IPS DF 4.7 (cell line): ENCODE results near the gene TP63.

Experiments used
- DNase-seq: peaks from one replicate; pipeline ENCODE4 v3.0.0-alpha.2; 2013; ENCODE audit warnings: low spot score; ENCODE audit errors: extremely low read depth

TP63 gene

DNA sequence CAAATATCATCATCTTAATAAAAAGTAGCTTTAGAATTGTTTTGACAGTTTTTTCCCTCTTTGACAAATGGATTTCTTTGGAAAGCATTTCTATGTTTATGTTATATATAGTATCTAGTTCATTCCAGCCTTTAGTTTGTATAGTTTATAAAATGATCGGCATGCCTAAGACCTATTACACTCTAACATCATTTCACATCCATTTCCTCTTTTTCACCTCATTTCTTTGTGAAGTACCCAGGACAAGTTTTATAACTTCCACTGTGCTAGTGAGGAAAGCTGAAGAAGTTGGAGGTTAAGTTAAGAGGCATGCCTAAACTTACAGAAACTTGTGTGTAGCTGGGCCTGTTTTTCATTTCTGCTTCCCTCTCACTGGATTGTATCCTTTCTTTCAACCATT, 178.4 kb downstream of the TP63 start:
- no peak for DNase-seq

DNA sequence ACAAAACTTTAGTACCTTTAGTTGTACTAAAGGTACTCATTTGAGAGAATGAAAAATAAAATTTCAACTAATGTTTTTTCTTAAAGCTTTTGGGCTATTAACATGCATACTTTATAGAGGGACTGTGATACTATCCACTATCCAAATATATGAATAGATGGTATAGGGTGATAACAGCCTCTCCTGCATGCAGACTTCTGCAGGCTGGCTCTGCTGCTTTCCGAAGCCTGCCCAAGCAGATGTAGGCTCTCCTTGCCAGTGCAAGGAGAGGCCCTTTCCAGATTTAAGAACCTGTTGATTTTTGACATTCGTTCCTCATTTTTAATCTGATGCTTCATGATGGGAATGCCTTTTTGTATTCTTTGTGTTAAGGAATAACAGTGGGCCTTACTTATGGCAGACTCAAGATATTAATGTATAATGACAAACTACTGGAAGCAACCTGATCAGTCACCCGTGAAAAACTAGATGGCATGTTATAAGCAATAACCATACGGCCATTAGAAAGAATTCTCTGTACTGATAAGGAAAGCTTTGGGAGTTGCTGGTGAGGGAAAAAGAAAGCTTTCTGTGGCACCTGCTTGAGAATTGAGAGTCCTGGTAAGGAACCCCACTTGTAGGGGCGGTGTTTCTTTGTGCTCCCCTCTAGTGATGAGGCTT, 181.7 kb downstream of the TP63 start:
- DNase-seq, result no peak

DNA sequence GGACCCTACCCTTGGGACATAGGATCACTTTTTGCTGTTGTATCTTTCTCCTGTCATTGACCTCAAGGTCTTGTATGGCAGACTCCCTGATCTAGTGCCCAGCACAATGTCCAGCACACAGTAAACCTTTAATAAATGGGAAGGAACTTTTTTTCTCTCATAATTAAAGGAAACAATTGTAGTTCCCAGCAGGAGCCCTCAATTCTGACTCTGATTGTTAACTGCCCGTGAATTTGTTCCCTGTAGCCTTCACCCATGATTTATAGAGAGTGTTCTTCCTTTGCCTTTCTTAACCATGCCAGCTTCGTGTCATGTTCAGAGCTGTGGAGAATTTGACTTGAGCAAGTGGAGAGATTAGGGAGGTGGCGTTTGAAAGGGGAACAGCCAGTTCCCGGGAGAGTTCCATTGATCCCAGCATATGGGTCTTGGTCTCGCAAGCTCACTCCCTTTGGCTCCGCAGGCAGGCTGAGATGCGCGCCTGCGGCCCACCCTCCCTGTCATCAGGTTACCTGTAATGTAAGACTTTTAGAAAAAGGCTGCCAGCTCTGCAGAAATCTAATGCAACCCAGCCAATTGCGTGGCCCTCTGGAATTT, 182.6 kb downstream of the TP63 start:
- DNase-seq, result no peak

DNA sequence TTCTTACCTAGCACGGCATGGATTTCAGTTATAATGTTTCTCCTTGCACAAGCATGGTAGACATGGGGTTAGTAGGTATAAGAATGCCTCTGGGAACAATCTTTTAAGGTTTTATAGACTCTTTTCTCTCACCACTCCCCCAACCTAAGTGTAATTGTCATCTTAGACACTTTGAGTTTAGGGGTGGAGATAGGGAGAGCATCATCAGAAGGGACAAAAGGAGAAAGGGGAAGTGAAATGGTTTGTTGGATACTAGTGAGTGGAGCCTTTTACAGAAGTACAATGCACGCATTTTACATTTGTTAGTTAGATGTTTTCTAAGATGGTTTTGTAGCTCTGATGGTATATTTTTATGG, 189.2 kb downstream of the TP63 start:
- DNase-seq, result no peak

DNA sequence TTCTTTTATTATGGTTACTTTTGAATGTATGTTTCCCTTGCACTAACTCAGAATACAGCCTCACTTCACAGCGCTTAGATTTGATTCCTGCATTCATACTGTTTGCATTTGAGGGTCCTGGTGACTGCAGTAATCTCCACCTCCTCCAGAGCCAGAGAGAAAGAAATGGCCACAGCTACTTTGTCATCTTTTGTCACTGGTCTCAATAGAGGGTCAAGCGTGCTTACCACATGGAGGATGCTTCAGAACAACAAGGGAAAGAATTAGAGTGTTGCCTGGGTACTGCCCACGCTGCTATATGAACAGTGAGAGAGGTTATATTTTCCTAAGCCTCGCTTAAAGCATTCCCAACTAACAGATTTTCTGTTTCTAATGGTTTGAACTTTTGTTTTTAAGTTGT, 190.1 kb downstream of the TP63 start:
- no peak for DNase-seq

DNA sequence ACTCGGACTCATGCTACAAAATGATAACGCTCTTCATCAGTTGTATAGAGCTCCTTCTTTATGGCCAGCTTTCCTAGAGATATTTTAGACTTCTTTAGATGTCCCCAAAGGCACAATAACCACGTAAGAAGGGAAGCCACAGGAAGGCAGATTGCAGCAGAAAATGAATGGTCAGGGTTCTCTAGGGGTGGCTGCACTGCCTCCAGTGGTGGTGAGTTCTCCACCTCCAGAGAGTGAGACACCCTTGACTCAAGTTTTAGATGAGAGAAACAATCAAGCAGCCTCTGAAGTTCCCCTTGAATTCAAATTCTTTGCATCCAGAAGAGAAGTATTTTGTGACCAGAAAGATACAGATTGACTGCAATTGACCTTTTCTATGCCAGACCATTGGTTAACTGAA, 191.5 kb downstream of the TP63 start:
- DNase-seq, result no peak

DNA sequence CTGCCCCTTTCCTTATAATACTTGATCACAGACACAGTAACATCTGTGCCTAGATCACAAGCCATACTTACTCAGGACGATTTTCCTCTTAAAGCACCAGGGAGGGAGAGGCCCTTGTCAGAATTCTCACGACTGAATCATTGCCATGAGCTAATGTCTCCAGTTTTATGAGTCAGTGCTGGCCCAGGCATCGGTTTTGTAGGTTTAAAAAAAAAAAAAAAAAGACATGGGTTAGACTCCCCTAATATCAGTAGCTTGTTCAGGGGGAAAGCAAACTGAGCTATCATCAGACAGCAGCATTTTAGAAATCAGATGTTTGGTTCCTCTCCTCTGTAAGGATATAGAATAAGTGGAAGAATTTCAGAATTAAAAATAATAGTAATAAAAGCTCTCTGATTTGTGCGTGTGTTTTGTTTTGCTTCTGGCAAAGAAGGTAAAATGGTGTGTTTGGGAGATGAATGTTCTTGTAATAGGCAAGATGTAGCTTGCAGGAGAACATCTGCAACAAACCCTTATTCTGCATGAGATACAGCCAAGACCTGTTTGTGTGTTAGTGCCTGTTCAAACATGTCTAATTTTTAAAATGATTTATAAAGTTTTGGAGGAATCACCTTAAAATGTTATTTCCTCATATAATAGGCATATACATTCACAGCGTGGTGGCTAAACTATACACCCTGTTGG, 193.6 kb downstream of the TP63 start:
- no peak for DNase-seq

DNA sequence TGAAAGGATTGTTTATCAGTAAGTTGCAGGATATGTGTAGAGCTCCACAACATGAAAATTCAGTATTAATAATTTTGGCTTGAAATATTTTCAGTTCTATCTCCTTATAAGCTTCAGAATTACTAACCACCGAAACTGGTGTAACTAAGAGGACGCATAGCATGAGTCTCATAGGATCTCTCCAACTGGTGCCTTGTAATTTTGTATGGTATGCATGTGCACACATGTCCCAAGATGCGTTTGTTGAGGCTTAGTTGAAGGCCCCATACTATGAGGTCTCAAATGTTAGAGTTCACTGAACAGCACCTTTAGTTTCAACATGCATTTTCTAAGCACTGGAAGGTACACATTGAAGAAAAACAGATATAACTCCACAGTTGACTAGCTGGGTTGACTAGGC, 195.4 kb downstream of the TP63 start:
- no peak for DNase-seq

DNA sequence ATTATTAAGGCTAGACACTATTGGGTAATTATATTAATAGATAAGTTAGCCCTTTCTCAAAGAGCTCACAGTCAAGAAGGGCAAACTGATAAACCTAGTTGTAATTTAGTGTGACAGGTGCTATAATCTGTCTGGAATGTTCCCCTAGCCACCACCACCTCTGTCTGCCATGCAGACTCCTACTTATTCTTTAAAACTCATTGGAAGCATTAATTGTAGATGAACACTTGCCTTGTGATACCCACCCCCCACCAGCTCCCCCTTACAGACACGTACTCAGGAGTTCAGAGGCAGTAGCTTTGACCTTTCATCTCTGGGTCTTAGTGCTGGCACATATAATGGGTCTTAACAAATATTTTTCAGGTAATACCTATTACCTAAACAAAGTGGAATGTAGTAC, 195.9 kb downstream of the TP63 start:
- no peak for DNase-seq

DNA sequence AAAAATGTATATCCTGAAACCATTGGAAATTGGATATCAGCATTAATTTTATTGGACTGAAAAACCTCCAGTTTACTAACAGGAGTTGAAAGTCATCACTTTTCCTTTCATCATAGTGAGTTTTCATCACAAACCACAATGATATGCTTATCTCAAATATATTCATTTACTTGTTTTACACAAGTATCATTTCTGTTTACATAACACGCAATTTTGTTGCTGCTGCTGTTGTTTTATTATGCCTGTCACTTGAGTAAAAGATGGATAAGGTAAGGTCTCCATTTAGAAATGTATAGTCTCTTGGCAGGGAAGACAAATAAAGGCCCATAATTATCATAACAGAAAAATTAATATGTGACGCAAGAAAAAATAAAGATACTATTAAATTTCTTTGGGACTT, 199.2 kb downstream of the TP63 start:
- DNase-seq, result no peak

DNA sequence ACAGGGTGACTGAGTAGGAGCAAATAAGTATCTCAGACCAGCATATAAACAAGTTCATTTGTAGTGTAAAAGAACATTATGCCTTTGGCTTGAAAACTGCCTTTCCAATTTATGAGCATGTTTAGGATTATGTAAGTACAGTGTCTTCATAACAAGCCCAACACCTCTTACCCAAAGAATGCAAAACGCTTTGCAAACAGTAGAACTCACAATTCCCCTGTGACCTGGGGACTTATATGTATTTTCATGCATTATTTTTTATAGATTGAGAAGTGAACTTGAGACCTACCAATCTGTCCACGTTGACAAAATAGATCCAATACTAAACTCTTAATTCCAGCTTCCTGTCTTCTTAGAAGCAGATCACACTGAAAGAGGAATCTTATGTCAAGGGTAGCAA, 202.1 kb downstream of the TP63 start:
- DNase-seq, result no peak

DNA sequence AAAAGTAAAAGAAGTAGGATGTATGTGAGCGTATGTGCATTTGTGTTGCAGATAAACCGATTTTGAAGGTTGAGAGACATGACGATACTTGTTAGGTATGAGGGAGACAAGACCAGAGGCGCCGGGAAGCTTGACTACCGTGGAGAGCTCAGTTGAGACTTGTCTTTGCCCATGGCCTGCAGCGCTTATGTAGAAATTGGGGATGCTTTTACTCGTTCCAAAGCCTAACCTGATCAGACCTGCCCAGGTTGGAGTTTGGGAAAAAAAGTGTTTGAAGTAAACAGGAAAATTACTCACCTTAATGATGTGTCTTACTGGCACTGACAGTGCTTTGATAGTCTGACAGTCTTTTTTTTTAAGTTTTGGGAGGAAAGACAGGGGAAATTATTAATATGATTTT, 202.8 kb downstream of the TP63 start:
- no peak for DNase-seq

DNA sequence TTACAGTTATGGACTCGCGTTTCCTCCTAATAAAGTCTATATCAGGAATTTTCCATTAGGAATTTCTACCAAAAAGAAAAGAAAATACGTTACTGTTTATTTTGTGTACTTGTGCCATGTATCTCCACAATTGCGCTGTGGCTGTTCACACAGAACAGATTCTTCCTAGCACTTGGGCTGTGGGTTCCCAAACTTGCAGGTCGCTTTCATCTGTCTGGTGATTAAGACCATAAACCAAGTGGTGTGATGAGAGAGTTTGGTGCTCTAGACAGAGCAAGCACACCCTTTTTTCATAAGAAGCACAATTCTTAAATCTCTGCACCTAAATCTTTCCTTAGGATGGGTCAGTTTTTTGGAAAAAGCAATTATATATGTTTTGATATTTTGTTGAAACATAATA, 203.3 kb downstream of the TP63 start:
- DNase-seq, result no peak

DNA sequence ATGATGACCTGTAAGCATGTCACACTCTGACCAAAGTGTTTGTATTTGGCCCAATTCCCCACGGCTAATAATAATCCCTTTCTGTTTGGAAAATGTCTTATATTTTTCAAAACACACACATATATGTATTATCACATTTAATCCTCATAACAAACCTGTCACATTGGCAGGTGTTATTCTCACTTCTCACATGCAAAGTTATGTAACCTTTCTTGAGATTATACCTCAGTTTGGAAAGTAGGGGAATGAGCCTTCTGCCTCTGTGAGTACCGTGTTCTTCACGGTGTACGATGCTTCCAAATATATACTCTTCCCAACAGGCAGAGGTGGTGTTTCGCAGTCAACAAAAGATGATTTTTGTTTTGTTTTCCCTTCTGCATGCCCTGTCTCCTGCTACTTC, 205.6 kb downstream of the TP63 start:
- no peak for DNase-seq

DNA sequence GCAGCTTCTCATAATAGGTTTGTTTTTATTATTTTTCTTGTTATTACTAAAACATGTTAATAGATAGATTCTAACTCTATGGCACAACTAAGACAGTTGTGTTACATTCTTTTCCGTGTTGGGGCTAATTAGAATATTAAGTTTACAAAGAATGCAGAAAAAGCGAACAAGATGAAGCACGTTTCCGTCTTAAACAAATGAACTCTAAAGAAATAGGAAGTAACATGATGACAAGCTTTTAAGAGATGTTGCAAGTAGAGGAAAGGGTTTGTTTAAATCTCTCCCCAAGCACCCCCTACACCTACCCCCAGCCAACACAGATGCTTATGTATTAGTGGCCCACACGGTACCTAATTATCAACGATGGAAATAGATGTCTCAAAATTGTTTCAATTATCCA, 207.1 kb downstream of the TP63 start:
- no peak for DNase-seq

DNA sequence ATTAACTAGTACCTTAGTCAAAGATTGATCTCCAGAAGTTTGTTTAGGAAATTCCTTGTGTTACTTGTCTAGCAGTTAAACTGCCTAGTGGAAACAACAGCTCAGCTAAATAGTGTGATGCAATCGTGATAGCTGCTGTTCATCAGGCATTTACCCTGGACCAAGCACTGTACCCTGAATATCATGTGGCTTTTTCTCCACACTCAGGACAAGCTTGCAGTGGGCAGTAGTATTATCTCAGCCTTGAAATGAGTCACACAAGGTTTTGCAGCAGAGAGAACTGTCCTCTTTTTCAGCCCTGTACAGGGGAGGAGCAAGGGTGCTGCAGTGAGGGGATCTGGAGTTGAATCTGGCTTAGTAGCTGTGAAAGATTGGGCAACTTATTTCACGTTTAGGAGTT, 208.4 kb downstream of the TP63 start:
- no peak for DNase-seq

DNA sequence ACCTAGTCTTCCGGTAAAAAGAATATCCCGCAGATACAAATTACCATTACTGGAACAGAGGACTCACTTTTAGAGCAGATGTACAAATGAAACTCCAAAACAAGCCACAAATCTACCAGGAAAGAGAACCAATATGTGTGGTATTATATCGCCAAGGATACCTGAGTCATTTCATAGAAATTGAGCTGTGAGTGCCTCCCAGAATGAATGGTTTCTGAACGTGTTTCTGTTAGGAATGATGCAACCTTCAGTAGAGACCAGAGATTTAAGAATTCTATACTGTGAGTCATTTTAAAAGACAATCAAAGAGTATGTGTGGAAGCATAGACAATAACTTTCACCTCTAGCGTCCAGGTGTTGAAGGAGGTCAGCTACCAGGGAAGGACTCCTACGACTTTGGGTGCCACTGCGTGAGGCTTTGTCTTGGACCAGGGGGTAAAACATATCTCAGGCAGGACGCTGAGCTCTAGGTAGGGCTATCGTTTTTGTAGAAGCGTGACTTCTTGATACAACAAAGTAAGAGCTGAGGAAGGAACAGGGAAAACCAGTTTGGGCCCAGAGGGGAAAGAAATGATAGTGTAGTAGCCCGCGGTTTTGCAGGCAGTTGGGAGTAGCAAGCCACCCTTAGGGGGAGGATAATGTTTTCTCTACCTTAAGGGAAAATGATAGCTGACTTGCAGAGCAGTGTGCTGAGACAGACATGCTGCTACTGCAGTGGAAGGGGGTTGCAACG, 210.4 kb downstream of the TP63 start:
- no peak for DNase-seq

DNA sequence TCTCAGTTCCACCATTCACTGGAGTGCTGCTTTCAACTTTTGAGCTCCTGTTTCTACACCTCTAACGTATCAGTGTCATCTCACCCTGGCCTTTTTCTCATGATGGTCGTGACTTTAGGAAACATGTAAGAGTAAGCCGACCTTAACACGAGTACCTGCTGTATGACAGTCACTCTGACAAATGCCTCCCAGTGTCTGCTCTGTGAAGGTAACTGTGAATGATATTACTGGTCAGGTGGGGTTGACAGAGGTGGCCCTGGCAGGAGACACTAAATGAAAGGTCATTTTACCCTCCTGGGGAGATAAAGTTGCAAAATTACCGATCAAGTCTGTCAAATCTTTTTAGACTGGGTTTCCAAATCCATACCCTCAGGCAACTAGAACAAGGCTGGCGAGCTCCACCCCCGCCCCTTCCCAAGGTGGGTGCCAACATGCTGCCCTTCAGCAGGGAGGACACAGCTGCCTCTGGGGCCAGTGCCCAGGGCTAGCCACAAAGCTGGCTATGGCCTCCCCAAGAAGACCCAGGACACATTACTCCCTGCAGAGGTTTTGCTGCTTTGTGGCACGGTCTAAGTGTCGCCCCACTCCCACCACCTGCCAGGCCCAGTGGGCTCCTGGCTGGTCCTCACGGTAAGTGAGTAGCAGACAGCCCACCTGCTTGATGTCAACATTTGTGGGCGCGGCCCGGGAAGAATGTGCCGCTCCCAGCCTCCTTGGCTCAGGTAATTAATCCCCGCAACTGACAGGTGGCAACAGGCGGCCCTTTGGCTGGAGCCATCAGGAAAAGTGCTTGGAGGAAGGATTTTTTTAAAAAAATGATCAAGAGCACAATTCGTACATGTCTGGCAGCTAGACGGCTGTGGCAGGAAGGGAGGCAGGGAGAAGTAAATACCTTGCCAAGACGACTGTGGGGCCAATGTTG, 211.8 kb downstream of the TP63 start:
- no peak for DNase-seq

DNA sequence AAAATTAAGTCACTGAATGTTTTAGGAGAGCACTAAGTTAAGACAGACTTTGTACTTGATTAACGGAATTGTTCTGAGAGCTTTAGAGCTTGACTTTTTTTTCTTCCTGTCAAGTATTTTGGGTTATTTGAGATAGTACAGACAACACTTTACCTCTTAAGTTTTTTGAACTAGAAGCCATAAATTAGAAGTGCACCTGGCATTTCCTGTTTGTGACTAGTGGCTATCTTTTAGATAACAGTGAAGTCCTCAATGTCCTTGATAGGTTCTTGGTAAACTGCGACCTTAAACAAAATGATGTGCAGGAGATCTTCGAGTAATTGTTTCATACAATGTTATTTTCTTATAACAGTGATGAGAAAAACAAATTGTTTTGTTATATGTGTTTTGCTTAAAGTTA, 213.9 kb downstream of the TP63 start:
- DNase-seq, result no peak

DNA sequence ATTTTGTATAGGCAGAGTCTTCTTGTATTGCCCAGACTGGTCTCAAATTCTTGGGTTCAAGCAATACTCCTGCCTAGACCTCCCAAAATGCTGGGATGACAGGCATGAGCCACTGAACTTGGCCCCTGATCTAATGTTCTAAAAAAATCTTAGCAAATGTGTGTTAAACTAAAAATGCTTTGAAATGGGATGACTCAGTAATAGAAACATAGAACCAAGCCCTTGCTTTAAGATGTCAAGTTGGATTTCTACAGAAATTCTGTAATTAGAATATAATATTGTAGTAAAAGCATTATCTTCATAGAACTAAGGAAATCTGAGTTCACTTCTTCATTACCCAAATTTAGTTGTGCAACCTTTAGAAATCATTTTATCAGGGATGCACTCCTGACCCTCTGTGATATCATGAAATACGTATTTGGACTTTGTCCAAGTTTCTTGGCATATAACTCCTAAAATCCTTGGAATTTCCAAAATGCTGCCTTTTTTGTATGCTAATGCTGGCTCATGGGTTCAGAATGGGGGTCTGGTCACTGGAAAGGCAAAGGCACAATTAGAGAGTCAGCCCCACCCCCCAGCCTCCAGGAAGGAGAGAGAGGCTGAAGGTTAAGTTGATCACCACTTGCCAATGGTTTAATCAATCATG, 217.3 kb downstream of the TP63 start:
- DNase-seq, result no peak

DNA sequence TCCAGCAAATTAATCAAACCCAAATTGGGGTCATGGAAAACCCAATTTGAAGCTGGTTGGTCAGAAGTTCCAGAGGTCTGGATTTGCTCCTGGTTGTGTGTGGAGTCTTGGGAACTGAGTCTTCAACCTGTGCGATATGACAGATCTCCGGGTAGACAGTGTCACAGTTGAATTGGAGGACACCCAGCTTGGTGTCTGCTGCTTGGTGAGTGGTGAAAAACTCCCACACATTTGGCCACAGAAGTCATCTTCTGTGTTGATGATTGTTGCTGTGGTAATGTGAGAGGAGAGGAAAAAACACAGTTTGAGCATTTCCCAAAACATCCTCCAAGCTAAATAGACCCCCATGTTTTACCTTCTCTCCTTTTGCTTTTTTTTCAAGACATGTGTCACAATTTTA, 218.1 kb downstream of the TP63 start:
- DNase-seq, result no peak
